HG02970 (cell line): Measurements from ENCODE around the gene SLC37A3.

ENCODE experiments used
- ATAC-seq: cut with Tn5 transposase; IDR thresholded peaks from one replicate; pipeline ENCODE4 v1.9.1; 2021; ENCODE audit warnings: mild to moderate bottlenecking, moderate library complexity, moderate number of reproducible peaks; ENCODE audit not compliant: unreplicated experiment, low FRiP score

SLC37A3 gene

DNA sequence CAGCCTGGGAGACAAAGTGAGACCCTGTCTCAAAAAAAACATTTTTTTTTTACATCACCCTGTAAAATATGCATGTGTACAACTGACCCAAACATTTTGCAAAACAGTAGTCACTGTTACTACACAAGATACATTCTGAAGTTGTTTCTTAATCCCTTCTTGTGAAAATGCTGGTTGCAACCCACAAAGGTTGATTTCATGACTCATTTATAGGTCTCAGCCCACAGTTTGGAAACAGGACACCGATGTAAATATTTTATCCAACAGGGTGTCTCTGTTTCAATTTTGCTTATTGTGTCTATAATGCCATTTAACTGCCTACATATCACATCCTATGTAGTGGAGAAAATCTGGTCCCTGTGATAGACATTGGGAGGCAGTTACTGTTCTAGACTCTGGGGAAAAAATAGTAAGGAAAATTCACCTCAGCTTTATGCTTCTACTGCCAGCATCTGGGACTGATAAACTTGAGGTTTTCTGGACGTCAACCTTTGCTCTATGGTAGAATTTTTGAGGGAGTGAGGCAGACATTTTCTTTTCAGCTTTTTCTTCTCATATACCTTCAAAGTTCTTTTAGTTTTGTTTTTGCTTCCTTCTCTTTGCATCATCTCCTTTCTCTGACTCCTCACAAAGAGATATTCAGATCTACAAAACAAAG lies 4.0 kb upstream of the SLC37A3 start:
- ATAC-seq, result no peak

GRCh38 chr7:140400381-140400780 lies 2.1 kb upstream of the SLC37A3 start:
- no peak for ATAC-seq

DNA sequence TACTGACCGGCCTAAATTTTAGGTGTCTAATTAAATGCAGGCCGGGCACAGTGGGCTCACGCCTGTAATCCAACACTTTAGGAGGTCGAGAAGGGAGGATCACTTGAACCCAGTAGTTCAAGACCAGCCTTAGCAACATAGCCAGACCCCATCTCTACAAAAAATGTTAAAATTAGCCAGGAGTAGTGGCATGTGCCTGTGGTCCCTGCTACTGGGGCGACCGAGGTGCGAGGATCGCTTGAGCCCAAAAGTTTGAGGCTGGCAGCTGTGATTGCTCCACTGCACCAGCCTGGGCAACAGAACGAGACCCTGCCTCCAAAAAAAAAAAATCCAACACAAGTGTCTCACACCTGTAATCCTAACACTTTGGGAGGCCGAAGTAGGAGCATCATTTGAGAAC lies 491 bp upstream of the SLC37A3 start:
- no peak for ATAC-seq

DNA sequence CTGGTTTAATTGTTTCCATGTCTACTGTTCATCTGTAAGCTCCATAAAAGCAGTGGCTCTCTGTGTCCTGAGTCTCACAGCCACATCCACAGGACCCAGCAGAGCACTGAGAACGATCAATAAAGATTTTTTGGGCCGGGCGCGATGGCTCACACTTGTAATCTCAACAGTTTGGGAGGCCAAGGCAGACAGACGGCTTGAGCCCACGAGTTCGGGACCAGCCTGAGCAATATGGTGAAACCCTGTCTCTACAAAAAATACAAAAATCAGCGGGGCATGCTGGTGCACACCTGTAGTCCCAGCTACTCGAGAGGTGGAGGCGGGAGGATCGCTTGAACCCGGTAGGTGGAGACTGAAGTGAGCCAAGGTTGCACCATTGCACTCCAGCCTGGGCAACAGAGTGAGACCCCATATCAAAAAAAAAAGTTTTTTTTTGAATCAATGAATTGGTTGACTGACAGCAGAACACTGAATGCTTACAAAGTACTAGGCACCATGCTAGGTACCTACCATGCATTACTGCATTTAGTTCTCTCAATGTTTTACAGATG lies 4.5 kb downstream of the SLC37A3 start:
- no peak for ATAC-seq

- ATAC-seq, result no peak
Observed at GRCh38 chr7:140391634-140392033, 6.7 kb downstream of the SLC37A3 start.

DNA sequence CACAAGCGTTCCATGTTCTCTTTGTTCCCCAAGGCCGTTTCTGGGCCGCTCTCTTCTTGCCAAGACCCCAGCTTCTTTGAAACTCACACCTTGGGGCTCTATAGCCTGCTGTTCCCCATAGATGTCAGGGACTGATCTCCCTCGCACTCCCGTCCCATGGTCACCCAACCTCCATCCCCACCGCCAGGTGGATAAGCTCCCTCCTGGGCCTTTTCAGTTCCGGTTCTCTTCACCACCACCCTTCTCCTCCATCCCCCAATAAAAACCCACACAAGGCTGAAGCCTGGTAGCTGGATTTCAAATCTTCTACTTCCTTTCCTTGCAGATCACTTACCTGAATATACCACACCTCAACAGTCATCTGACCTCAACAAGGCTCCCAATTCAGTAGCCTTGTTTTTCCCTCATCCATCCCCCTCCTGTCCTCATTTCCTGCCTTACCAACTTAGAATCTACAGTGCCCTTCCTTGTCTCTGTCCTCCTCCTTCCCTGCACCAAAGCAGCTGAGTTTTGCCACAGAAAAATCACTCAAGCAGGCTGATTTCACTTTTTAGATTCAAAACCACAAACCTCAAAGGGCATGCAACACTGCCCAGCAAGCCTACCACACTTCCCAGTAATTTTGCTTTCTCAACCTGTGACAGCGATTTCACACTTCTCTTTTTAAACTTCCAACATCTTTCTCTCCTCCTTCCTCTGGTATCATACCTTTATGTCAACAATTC lies 7.7 kb downstream of the SLC37A3 start:
- ATAC-seq, result no peak

- no peak for ATAC-seq
Observed at GRCh38 chr7:140390034-140390433, 8.3 kb downstream of the SLC37A3 start.

DNA sequence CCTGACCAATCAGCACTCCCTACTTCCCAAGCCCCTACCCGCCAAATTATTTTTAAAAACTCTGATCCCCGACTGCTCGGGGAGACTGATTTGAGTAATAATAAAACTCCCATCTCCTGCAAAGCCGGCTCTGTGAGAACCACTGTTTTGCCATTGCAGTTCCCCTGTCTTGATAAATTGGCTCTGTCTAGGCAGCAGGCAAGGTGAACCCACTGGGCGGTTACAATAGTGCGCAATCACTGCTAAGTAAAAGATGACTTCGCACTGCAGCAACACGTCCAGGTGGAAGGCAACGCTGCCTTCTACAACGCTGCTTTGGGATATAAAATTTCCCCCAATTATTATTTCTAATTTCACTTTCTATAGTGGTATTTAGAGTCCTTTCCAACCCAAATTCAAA lies 8.9 kb downstream of the SLC37A3 start:
- ATAC-seq, result no peak

- ATAC-seq, result no peak
Observed at GRCh38 chr7:140384894-140385545, 13.3 kb downstream of the SLC37A3 start.

DNA sequence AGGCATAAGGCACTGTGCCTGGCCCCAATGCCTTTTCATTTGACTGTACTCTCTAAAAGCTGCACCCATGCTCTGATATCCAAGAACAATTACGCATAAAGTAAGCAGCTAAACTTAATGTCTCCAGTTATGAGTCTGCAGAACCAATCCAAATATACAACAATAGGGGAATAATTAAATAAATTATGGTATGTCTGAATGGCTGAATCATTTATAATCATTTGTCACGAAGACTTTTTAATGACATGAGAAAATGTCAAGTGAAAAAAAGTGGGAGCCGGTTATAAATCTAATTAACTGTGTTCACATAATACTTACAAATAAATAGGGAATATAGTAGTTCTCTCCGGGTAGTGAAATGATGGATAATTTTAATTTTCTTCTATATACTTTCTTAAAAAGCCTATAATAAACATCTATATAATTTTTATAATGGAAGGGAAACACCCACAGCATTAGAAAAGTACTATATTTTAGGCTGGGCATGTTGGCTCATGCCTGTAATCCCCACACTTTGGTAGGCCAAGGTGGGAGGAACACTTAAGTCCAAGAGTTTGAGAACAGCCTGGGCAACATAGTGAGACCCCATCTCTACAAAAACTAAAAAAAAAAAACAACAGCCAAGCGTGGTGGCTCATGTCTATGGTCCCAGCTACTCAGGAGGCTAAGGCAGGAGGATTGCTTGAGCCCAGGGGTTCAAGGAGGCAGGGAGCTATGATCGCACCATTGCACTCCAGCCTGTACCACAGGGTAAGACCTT lies 14.2 kb downstream of the SLC37A3 start:
- no peak for ATAC-seq

GRCh38 chr7:140375892-140376730 lies 22.2 kb downstream of the SLC37A3 start:
- ATAC-seq, result no peak

GRCh38 chr7:140375323-140375722 lies 23.0 kb downstream of the SLC37A3 start:
- ATAC-seq, result no peak

DNA sequence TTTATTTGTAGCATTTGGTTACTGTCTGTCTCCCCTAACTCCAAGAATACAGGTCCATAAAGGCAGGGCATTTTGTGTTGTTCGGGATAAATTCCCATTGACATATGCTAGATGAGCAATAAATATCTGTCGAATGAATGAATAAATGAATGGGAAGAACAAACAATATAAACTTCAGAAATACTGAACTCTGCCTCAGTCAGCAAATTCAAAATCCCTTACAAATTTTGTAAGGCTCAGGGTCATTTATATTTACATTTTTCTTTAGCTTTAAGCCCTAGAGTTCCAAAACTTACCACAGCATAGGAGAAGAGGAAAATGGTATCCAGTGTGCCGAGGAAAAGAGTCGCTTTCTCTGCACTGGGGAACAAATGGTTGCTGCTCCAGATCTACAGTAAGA lies 29.0 kb downstream of the SLC37A3 start:
- ATAC-seq, result no peak

GRCh38 chr7:140367528-140367927 lies 30.8 kb downstream of the SLC37A3 start:
- ATAC-seq, result no peak

DNA sequence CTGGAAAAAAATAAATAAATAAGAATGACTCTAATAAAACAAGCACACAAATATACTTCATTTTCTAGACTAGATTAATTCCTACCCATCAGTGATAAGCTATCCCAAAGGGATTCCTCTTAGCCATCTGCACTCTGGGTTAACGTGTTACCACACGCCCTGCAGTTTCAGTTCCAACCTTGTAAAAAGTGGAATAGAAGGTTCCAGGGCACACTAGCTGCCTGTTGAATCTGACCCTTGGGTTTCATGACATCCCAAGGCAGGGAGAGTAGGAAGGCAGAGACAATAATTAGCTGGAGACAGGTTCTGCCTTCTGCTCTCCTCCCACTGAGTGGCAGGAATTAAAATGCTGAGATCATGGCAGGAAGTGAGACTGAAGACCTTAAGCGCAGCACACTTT lies 33.5 kb downstream of the SLC37A3 start:
- ATAC-seq, result no peak

GRCh38 chr7:140360697-140361229 lies 37.6 kb downstream of the SLC37A3 start:
- no peak for ATAC-seq

DNA sequence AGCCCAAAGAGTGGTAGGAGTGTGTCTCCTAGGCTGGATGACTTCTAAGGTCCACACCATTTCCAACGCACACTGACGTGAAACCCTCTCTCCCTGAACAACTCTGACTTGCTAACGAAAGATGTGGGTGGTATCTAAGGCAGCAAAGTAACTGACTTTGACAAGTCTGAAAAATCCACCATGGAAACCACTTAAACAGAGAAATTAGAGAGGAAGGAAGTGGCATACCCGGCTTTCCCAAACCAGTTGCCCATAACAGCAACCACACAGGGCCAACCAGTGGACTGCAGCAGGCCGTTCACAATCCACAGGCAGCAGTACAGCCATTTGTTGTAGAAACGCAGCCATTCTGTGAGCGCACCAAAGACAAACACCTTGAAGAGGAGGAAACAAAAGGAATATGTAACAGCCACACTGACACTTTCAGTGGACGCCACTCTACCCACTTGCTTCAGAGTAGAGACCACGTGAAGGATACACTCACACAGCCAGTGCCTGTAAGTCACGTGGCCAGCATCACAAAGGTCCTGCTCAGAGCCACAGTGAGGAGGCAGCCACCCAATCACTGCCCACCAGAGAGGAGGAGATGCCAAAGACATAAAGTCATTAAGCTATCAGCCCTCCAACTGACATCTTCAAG lies 39.8 kb downstream of the SLC37A3 start:
- no peak for ATAC-seq

DNA sequence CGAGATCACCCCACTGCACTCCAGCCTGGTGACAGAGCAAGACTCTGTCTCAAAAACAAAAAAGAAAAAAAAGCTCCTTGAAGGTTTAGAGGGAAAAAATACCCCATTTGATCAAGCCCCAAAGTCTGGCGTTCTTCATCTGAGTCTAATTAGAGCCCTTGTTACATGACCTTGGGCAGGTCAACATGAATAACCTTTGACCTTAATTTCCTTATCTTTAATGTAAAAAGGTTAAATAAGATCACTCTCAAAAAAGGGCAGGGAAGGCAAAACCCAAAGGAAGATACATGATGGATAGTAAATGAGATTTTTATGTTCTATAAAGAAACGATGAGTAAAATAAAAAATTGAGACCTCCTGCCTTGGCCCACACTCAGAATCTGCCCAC lies 40.3 kb downstream of the SLC37A3 start:
- ATAC-seq, result no peak

- no peak for ATAC-seq
Observed at GRCh38 chr7:140350056-140350455, 48.3 kb downstream of the SLC37A3 start.
